H9 (cell line): ENCODE data around the gene TSPO2. TPM values are rescaled to one million over a fixed set of nuclear protein-coding genes. Genes with fewer than 3 reads are reported as not detected.

Experiments
- DNase-seq: peaks from one replicate; pipeline ENCODE4 v3.0.0-alpha.2; 2017
- H2AFZ ChIP-seq: one replicate; pipeline ENCODE4 v1.6.1; 2013; ENCODE audit warnings: mild to moderate bottlenecking, low read length, control low read depth, moderate library complexity
- H2AK5ac ChIP-seq: 2 replicates; pipeline ENCODE4 v1.6.1; 2013; ENCODE audit warnings: low read length, control low read depth, mixed read lengths; ENCODE audit not compliant: insufficient read length
- H2BK120ac ChIP-seq: one replicate; pipeline ENCODE4 v1.6.1; 2013; ENCODE audit warnings: low read depth, mild to moderate bottlenecking, low read length, control low read depth, inconsistent platforms; ENCODE audit not compliant: poor library complexity, severe bottlenecking
- H2BK12ac ChIP-seq: 2 replicates; pipeline ENCODE4 v1.6.1; 2013; ENCODE audit warnings: low read length, control low read depth, mixed read lengths, low read depth; ENCODE audit not compliant: insufficient read length
- H2BK15ac ChIP-seq: 2 replicates; pipeline ENCODE4 v1.6.1; 2013; ENCODE audit warnings: low read depth, low read length, control low read depth
- H2BK20ac ChIP-seq: one replicate; pipeline ENCODE4 v1.6.1; 2013; ENCODE audit warnings: low read depth, mild to moderate bottlenecking, low read length, control low read depth, inconsistent platforms; ENCODE audit not compliant: poor library complexity, severe bottlenecking
- H2BK5ac ChIP-seq: 2 replicates; pipeline ENCODE4 v1.6.1; 2013; ENCODE audit warnings: low read length, control low read depth, mixed read lengths; ENCODE audit not compliant: insufficient read length
- H3K14ac ChIP-seq: 2 replicates; pipeline ENCODE4 v1.6.1; 2013; ENCODE audit warnings: low read length, control low read depth; ENCODE audit not compliant: insufficient read depth
- H3K18ac ChIP-seq: 2 replicates; pipeline ENCODE4 v1.6.1; 2013; ENCODE audit warnings: low read depth, mild to moderate bottlenecking, mixed read lengths, low read length, control low read depth; ENCODE audit not compliant: insufficient read length
- H3K23ac ChIP-seq: 2 replicates; pipeline ENCODE4 v1.6.1; 2013; ENCODE audit warnings: low read length, control low read depth, mixed read lengths, low read depth; ENCODE audit not compliant: insufficient read length
- H3K23me2 ChIP-seq: 2 replicates; pipeline ENCODE4 v1.6.1; 2013; ENCODE audit warnings: low read depth, mild to moderate bottlenecking, mixed read lengths, low read length, control low read depth; ENCODE audit not compliant: insufficient read length, poor library complexity, severe bottlenecking
- H3K27ac ChIP-seq: 2 replicates; pipeline ENCODE4 v1.5.1; 2013; ENCODE audit warnings: low read length, control low read depth, mixed read lengths, low read depth; ENCODE audit not compliant: insufficient read length
- H3K27me3 ChIP-seq: 2 replicates; pipeline ENCODE4 v1.6.1; 2013; ENCODE audit warnings: low read length, control low read depth, inconsistent platforms; ENCODE audit not compliant: insufficient read depth
- H3K4ac ChIP-seq: 2 replicates; pipeline ENCODE4 v1.6.1; 2013; ENCODE audit warnings: low read depth, mild to moderate bottlenecking, control low read depth, inconsistent platforms, low read length, moderate library complexity
- H3K4me1 ChIP-seq: 2 replicates; pipeline ENCODE4 v1.6.1; 2013; ENCODE audit warnings: low read length, control low read depth, inconsistent platforms; ENCODE audit not compliant: insufficient read depth
- H3K4me2 ChIP-seq: 2 replicates; pipeline ENCODE4 v1.6.1; 2013; ENCODE audit warnings: low read length, control low read depth, mixed read lengths; ENCODE audit not compliant: insufficient read length, insufficient read depth
- H3K56ac ChIP-seq: 2 replicates; pipeline ENCODE4 v1.6.1; 2013; ENCODE audit warnings: low read depth, mild to moderate bottlenecking, mixed read lengths, low read length, control low read depth; ENCODE audit not compliant: insufficient read length
- H3K79me1 ChIP-seq: 2 replicates; pipeline ENCODE4 v1.6.1; 2013; ENCODE audit warnings: low read depth, mild to moderate bottlenecking, moderate library complexity, low read length, control low read depth, inconsistent platforms; ENCODE audit not compliant: insufficient read depth, poor library complexity, severe bottlenecking
- H3K79me2 ChIP-seq: 2 replicates; pipeline ENCODE4 v1.6.1; 2013; ENCODE audit warnings: low read length, control low read depth, inconsistent platforms; ENCODE audit not compliant: insufficient read depth
- H3K9ac ChIP-seq: 2 replicates; pipeline ENCODE4 v1.6.1; 2013; ENCODE audit warnings: low read length, control low read depth, mixed read lengths; ENCODE audit not compliant: insufficient read length; ENCODE audit errors: extremely low read depth
- H3K9me3 ChIP-seq: one replicate; pipeline ENCODE4 v1.6.1; 2013; ENCODE audit warnings: low read depth, low read length, inconsistent platforms; ENCODE audit not compliant: control insufficient read depth
- H3T11ph ChIP-seq: one replicate; pipeline ENCODE4 v1.6.1; 2013; ENCODE audit warnings: mild to moderate bottlenecking, low read length, control low read depth, inconsistent platforms
- H4K20me1 ChIP-seq: one replicate; pipeline ENCODE4 v1.6.1; 2013; ENCODE audit not compliant: control insufficient read depth, insufficient read length, insufficient read depth
- H4K5ac ChIP-seq: 2 replicates; pipeline ENCODE4 v1.6.1; 2013; ENCODE audit warnings: low read depth, mild to moderate bottlenecking, mixed read lengths, low read length, control low read depth; ENCODE audit not compliant: insufficient read length
- H4K8ac ChIP-seq: replicated peaks from 2 replicates; pipeline ENCODE4 v1.6.1; 2013; ENCODE audit warnings: low read length, control low read depth, mixed read lengths, low read depth; ENCODE audit not compliant: insufficient read length
- H4K91ac ChIP-seq: 2 replicates; pipeline ENCODE4 v1.6.1; 2013; ENCODE audit warnings: low read depth, mild to moderate bottlenecking, moderate library complexity, mixed read lengths, low read length, control low read depth; ENCODE audit not compliant: insufficient read length
- H3K27ac Mint-ChIP-seq, 3 experiments: 2 replicates in 2 of 3; 3 replicates in 1 of 3; pipeline ENCODE4 v1.8.0; 2020 to 2021; ENCODE audit warnings: mixed read lengths in 3 of 3, mild to moderate bottlenecking in 1 of 3, moderate library complexity in 1 of 3
- H3K27me3 Mint-ChIP-seq: 2 replicates; pipeline ENCODE4 v1.8.0; 2021; ENCODE audit warnings: low read depth, mild to moderate bottlenecking, moderate library complexity, mixed read lengths
- H3K36me3 Mint-ChIP-seq, 3 experiments: 2 replicates in 2 of 3; 3 replicates in 1 of 3; pipeline ENCODE4 v1.8.0; 2020 to 2021; ENCODE audit warnings: low read depth in 3 of 3, mixed read lengths in 3 of 3; ENCODE audit not compliant: insufficient read depth in 1 of 3
- H3K4me1 Mint-ChIP-seq, 2 experiments: 2 replicates each; pipeline ENCODE4 v1.8.0; 2020; ENCODE audit warnings: mixed read lengths in 2 of 2
- H3K4me3 Mint-ChIP-seq, 2 experiments: 2 replicates in 1 of 2; 3 replicates in 1 of 2; pipeline ENCODE4 v1.8.0; 2020 to 2021; ENCODE audit warnings: mild to moderate bottlenecking in 2 of 2, mixed read lengths in 2 of 2, moderate library complexity in 1 of 2
- H3K9me3 Mint-ChIP-seq, 2 experiments: 2 replicates in 1 of 2; 3 replicates in 1 of 2; pipeline ENCODE4 v1.8.0; 2020; ENCODE audit warnings: mild to moderate bottlenecking in 2 of 2, mixed read lengths in 2 of 2, moderate library complexity in 1 of 2
- WGBS: extraction: QIAGEN DNeasy Blood & Tissue Kit; methylation state at CpG from one replicate; pipeline ENCODE4 v1.1.7; 2013; ENCODE audit warnings: missing lambda C conversion rate, low lambda C conversion rate, mixed read lengths; ENCODE audit not compliant: insufficient read length; ENCODE audit errors: extremely low coverage; 5-methylcytosine and 5-hydroxymethylcytosine counted together
- total RNA-seq: library from RNA; stranded (reverse); gene quantifications from 2 replicates; pipeline ENCODE4 v1.2.1, GENCODE V29; 2021
- TF ChIP-seq, protein P1 (sequence below): fragments of 200-600 bp; sonication (generic); conservative IDR thresholded peaks from 3 replicates; pipeline ENCODE4 v1.8.0; 2021; ENCODE audit warnings: antibody characterized with exemption, mild to moderate bottlenecking

The TSPO2 gene
- total RNA-seq, 1 experiment from 2014 or later = not detected

DNA sequence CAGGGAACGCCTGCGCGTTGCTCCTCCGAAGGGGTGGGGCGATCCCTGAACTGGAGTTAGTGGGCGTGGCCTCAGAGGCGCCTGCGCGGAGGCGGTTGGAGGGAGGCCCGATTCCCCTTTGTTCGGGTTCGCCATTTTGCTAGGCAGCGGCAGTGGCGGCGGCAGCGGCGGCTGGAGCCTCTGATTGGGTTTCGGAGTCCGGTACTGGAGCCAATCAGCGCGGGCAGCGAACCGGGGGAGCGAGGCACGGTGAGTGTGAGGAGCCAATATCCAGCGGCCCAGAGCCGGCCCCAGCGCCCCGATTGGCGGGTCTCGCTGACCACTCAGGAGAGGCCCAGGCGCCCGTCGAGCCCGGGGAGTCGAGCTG is 30.6 kb downstream of the TSPO2 start, which contains the start of gene NFYA:
NFYA (plus strand) TSS at position 139 of the 367 bp plus-strand sequence. CDS start 6,116 bp downstream, outside the sequence.
- Histone ChIP-seq H4K5ac (peak within 1 kb of the TSS; percentile 45), H3K4me2 (peak within 1 kb of the TSS; percentile 100), H3K9ac (peak within 1 kb of the TSS; percentile 91), H3K79me2 (peaks cover 36% of the 10 kb centered on the region), H3K79me1 (no peaks in the 10 kb centered on the region), H3K4ac (no peak within 1 kb of the TSS; the same call in 1 of the 2 replicates), H3T11ph (no peak within 1 kb of the TSS), H3K4me1 (no peaks in the 10 kb centered on the region), H3K23me2 (peaks cover 9% of the 10 kb centered on the region), H2BK15ac (no peak within 1 kb of the TSS), H3K18ac (peak within 1 kb of the TSS; percentile 91), H2BK5ac (no peak within 1 kb of the TSS), H3K23ac (no peak within 1 kb of the TSS), H2BK12ac (no peak within 1 kb of the TSS), H2BK20ac (no peak within 1 kb of the TSS), H3K27ac (peak within 1 kb of the TSS; percentile 88), H2AFZ (no peak within 1 kb of the TSS), H2BK120ac (no peak within 1 kb of the TSS), H3K9me3 (no peaks in the 10 kb centered on the region), H3K56ac (no peak within 1 kb of the TSS), H3K14ac (peak within 1 kb of the TSS; percentile 89), H2AK5ac (no peak within 1 kb of the TSS), H4K91ac (no peak within 1 kb of the TSS), H4K8ac (no peak within 1 kb of the TSS), H4K20me1 (no peaks in the 10 kb centered on the region), H3K27me3 (no peaks in the 10 kb centered on the region)
- Mint-ChIP-seq H3K27ac (peak within 1 kb of the TSS; percentile 97 to 99 (median 97)), H3K9me3 (no peaks in the 10 kb centered on the region; a peak in 1 of 5 replicates), H3K4me1 (peaks cover 38 to 40% of the 10 kb centered on the region in 2 experiments), H3K27me3 (no peaks in the 10 kb centered on the region), H3K4me3 (peak within 1 kb of the TSS; percentile 91 to 92), H3K36me3 (peaks cover 0 to 35% (median 24%) of the 10 kb centered on the region in 3 experiments; a peak in 5 of 7 replicates)
- DNase-seq = peak; percentile 99
- no CpG with 5 or more reads among the region's 37 CpGs for WGBS
- TF ChIP-seq, protein P1, sequence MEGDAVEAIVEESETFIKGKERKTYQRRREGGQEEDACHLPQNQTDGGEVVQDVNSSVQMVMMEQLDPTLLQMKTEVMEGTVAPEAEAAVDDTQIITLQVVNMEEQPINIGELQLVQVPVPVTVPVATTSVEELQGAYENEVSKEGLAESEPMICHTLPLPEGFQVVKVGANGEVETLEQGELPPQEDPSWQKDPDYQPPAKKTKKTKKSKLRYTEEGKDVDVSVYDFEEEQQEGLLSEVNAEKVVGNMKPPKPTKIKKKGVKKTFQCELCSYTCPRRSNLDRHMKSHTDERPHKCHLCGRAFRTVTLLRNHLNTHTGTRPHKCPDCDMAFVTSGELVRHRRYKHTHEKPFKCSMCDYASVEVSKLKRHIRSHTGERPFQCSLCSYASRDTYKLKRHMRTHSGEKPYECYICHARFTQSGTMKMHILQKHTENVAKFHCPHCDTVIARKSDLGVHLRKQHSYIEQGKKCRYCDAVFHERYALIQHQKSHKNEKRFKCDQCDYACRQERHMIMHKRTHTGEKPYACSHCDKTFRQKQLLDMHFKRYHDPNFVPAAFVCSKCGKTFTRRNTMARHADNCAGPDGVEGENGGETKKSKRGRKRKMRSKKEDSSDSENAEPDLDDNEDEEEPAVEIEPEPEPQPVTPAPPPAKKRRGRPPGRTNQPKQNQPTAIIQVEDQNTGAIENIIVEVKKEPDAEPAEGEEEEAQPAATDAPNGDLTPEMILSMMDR = no peak
